ENCODE results near the gene KCND1. TPM values are rescaled to one million over a fixed set of nuclear protein-coding genes. Genes with fewer than 3 reads are reported as not detected.

The KCND1 gene
- total RNA-seq, 4 donors from 2014 or later = 2.1 to 7.5 (median 4.2) TPM

- 48 to 71% methylated on average over 1 of the region's 1 CpG for WGBS, 2 donors
- Histone ChIP-seq H3K36me3 (peaks cover 0 to 33% (median 0%) of the 10 kb centered on the region in 3 donors), H3K4me3 (no peak overlapping the region), H3K4me1 (peaks cover 0 to 14% (median 2%) of the 10 kb centered on the region in 4 donors), H3K9me3 (no peaks in the 10 kb centered on the region), H3K27me3 (no peaks in the 10 kb centered on the region), H3K27ac (no peak overlapping the region)
- no peak for DNase-seq (ENCODE audit: low spot score in 2 of 2)
- no peak for TF ChIP-seq EP300 (IDR thresholded peaks at IDR 0.05)
- no peak for TF ChIP-seq POLR2A (IDR thresholded peaks at IDR 0.05)
- no peak for TF ChIP-seq CTCF (IDR thresholded peaks at IDR 0.05)
Observed at GRCh38 chrX:48997865-48998264, 26.2 kb upstream of the KCND1 start.

- Histone ChIP-seq H3K27me3 (no peaks in the 10 kb centered on the region), H3K4me1 (peaks cover 0 to 14% (median 2%) of the 10 kb centered on the region in 4 donors), H3K9me3 (no peaks in the 10 kb centered on the region), H3K27ac (no peak overlapping the region), H3K36me3 (peaks cover 0 to 37% (median 0%) of the 10 kb centered on the region in 3 donors), H3K4me3 (no peak overlapping the region)
- no peak for DNase-seq (ENCODE audit: low spot score in 2 of 2)
- TF ChIP-seq CTCF (IDR thresholded peaks at IDR 0.05) = no peak
- no peak for TF ChIP-seq EP300 (IDR thresholded peaks at IDR 0.05)
- TF ChIP-seq POLR2A (IDR thresholded peaks at IDR 0.05) = no peak
- 85 to 98% methylated on average over 3 of the region's 3 CpGs for WGBS, 2 donors
Observed at GRCh38 chrX:48997455-48997854, 25.8 kb upstream of the KCND1 start.

GRCh38 chrX:48996969-48997368 lies 25.3 kb upstream of the KCND1 start:
- Histone ChIP-seq H3K27ac (no peak overlapping the region), H3K4me1 (peaks cover 0 to 14% (median 2%) of the 10 kb centered on the region in 4 donors), H3K9me3 (no peaks in the 10 kb centered on the region), H3K27me3 (no peaks in the 10 kb centered on the region), H3K4me3 (no peak overlapping the region), H3K36me3 (peaks cover 0 to 42% (median 0%) of the 10 kb centered on the region in 3 donors)
- no peak for DNase-seq (ENCODE audit: low spot score in 2 of 2)
- TF ChIP-seq EP300 (IDR thresholded peaks at IDR 0.05) (no peak), CTCF (IDR thresholded peaks at IDR 0.05) (no peak), POLR2A (IDR thresholded peaks at IDR 0.05) (no peak)
- 48 to 73% methylated on average over 6 of the region's 6 CpGs for WGBS, 2 donors

- no peak for TF ChIP-seq POLR2A (IDR thresholded peaks at IDR 0.05)
- Histone ChIP-seq H3K36me3 (peaks cover 0 to 70% (median 0%) of the 10 kb centered on the region in 3 donors), H3K27me3 (no peaks in the 10 kb centered on the region), H3K9me3 (no peaks in the 10 kb centered on the region), H3K4me3 (no peak overlapping the region), H3K27ac (no peak overlapping the region), H3K4me1 (no peaks in the 10 kb centered on the region)
- DNase-seq (ENCODE audit: low spot score in 2 of 2) = no peak
Observed at GRCh38 chrX:48992341-48992740, 20.7 kb upstream of the KCND1 start.

- no peaks in the 10 kb centered on the region for H3K4me1 ChIP-seq
- TF ChIP-seq CTCF (IDR thresholded peaks at IDR 0.05) (no peak), POLR2A (IDR thresholded peaks at IDR 0.05) (no peak), EP300 (IDR thresholded peaks at IDR 0.05) (no peak)
- 70 to 85% methylated on average over 4 of the region's 4 CpGs for WGBS, 2 donors
- no peak overlapping the region for H3K27ac ChIP-seq
- no peaks in the 10 kb centered on the region for H3K9me3 ChIP-seq
- no peak for DNase-seq (ENCODE audit: low spot score in 2 of 2)
- H3K27me3 ChIP-seq = no peaks in the 10 kb centered on the region
- no peak overlapping the region for H3K4me3 ChIP-seq
- peaks cover 0 to 69% (median 0%) of the 10 kb centered on the region in 3 donors for H3K36me3 ChIP-seq
Observed at GRCh38 chrX:48989483-48989882, 17.8 kb upstream of the KCND1 start.

- TF ChIP-seq CTCF (IDR thresholded peaks at IDR 0.05) = no peak
- TF ChIP-seq POLR2A (IDR thresholded peaks at IDR 0.05) = no peak
- TF ChIP-seq EP300 (IDR thresholded peaks at IDR 0.05) = no peak
- WGBS, 2 donors = 85 to 92% methylated on average over 3 of the region's 3 CpGs
- no peaks in the 10 kb centered on the region for H3K4me1 ChIP-seq
- no peak for DNase-seq (ENCODE audit: low spot score in 2 of 2)
- H3K9me3 ChIP-seq = no peaks in the 10 kb centered on the region
- H3K27me3 ChIP-seq = no peaks in the 10 kb centered on the region
- peaks cover 0 to 72% (median 0%) of the 10 kb centered on the region in 3 donors for H3K36me3 ChIP-seq
- H3K4me3 ChIP-seq = no peak overlapping the region
- H3K27ac ChIP-seq = no peak overlapping the region
Observed at GRCh38 chrX:48983896-48984295, 12.3 kb upstream of the KCND1 start.

Data from tibial nerve (tissue), 4 donors.